ENCODE data around the gene PMS1. TPM values are rescaled to one million over a fixed set of nuclear protein-coding genes. Genes with fewer than 3 reads are reported as not detected.
"Not testable (repeated sequence)": the region's sequence is repeated elsewhere in the genome, so short reads cannot be mapped to it uniquely, and the experiment has no call there.

PMS1 gene
- total RNA-seq, 3 donors from 2014 or later (not counting 1 experiment from before 2014, with no cell fraction given), result 28.9 to 32.3 (median 29.1) TPM

GRCh38 chr2:189879716-189880081 lies 95.4 kb downstream of the PMS1 start:
- intact Hi-C loops (cut with micrococcal nuclease), result no loop called here
- peaks cover 2% of the 10 kb centered on the region in 2 donors for H3K9me3 Mint-ChIP-seq

GRCh38 chr2:189880429-189880828 lies 96.2 kb downstream of the PMS1 start:
- Histone ChIP-seq H3K4me3 (ENCODE audit: low read length) (no peak overlapping the region), H3K36me3 (ENCODE audit: control insufficient read depth, insufficient read depth, low read length) (peaks cover 2% of the 10 kb centered on the region), H3K27me3 (ENCODE audit: control insufficient read depth, insufficient read depth, low read length) (no peaks in the 10 kb centered on the region), H3K4me1 (ENCODE audit: control insufficient read depth, insufficient read depth, low read length) (no peaks in the 10 kb centered on the region), H3K27ac (ENCODE audit: low read length) (no peak overlapping the region), H3K9me3 (ENCODE audit: control insufficient read depth, insufficient read depth, low read length) (no peaks in the 10 kb centered on the region)
- H3K27me3 Mint-ChIP-seq (ENCODE audit: low read depth in 2 of 2), result peaks cover 0 to 11% of the 10 kb centered on the region in 2 donors
- TF ChIP-seq CTCF (IDR thresholded peaks at IDR 0.05), result no peak
- H3K4me1 Mint-ChIP-seq, result peaks cover 0 to 1% of the 10 kb centered on the region in 2 donors
- DNase-seq, result no peak
- intact Hi-C loops (cut with micrococcal nuclease), result no loop called here
- no peak overlapping the region for H3K27ac Mint-ChIP-seq
- H3K9me3 Mint-ChIP-seq, result no peaks in the 10 kb centered on the region
- 91% methylated on average over 2 of the region's 2 CpGs for WGBS (ENCODE audit: insufficient coverage)
- H3K36me3 Mint-ChIP-seq, result no peaks in the 10 kb centered on the region
- no peak overlapping the region for H3K4me3 Mint-ChIP-seq
- ATAC-seq, result no peak

More at GRCh38 chr2:189879716-189880081, 95.4 kb downstream of the PMS1 start:
- H3K4me1 Mint-ChIP-seq, result peaks cover 7 to 8% of the 10 kb centered on the region in 2 donors
- Histone ChIP-seq H3K4me1 (ENCODE audit: control insufficient read depth, insufficient read depth, low read length) (no peaks in the 10 kb centered on the region), H3K27me3 (ENCODE audit: control insufficient read depth, insufficient read depth, low read length) (no peaks in the 10 kb centered on the region), H3K4me3 (ENCODE audit: low read length) (no peak overlapping the region), H3K27ac (ENCODE audit: low read length) (no peak overlapping the region), H3K9me3 (ENCODE audit: control insufficient read depth, insufficient read depth, low read length) (no peaks in the 10 kb centered on the region), H3K36me3 (ENCODE audit: control insufficient read depth, insufficient read depth, low read length) (peaks cover 2% of the 10 kb centered on the region)
- no peak for DNase-seq
- ATAC-seq, result no peak
- H3K27ac Mint-ChIP-seq, result no peak overlapping the region
- no peak overlapping the region for H3K4me3 Mint-ChIP-seq
- no peak for TF ChIP-seq CTCF (IDR thresholded peaks at IDR 0.05)
- no peaks in the 10 kb centered on the region for H3K36me3 Mint-ChIP-seq
- H3K27me3 Mint-ChIP-seq (ENCODE audit: low read depth in 2 of 2), result peaks cover 0 to 4% of the 10 kb centered on the region in 2 donors
- 95% methylated on average over 8 of the region's 8 CpGs for WGBS (ENCODE audit: insufficient coverage)

GRCh38 chr2:189880832-189881492 lies 96.7 kb downstream of the PMS1 start:
- no peak overlapping the region for H3K27ac ChIP-seq (ENCODE audit: low read length)
- H3K27me3 ChIP-seq (ENCODE audit: control insufficient read depth, insufficient read depth, low read length), result no peaks in the 10 kb centered on the region
- WGBS (ENCODE audit: insufficient coverage), result 98% methylated on average over 5 of the region's 5 CpGs
- Mint-ChIP-seq H3K36me3 (no peaks in the 10 kb centered on the region), H3K27ac (no peak overlapping the region), H3K4me3 (no peak overlapping the region), H3K4me1 (no peaks in the 10 kb centered on the region), H3K9me3 (no peaks in the 10 kb centered on the region), H3K27me3 (ENCODE audit: low read depth in 2 of 2) (peaks cover 0 to 11% of the 10 kb centered on the region in 2 donors)
- DNase-seq (no peak), ATAC-seq (no peak)
- intact Hi-C loops (cut with micrococcal nuclease), result no loop called here
- no peaks in the 10 kb centered on the region for H3K9me3 ChIP-seq (ENCODE audit: control insufficient read depth, insufficient read depth, low read length)
- H3K4me1 ChIP-seq (ENCODE audit: control insufficient read depth, insufficient read depth, low read length), result no peaks in the 10 kb centered on the region
- no peak overlapping the region for H3K4me3 ChIP-seq (ENCODE audit: low read length)
- no peak for TF ChIP-seq CTCF (IDR thresholded peaks at IDR 0.05)
- H3K36me3 ChIP-seq (ENCODE audit: control insufficient read depth, insufficient read depth, low read length), result peaks cover 2% of the 10 kb centered on the region

- 71% methylated on average over 1 of the region's 2 CpGs for WGBS (ENCODE audit: insufficient coverage)
- Histone ChIP-seq H3K4me3 (ENCODE audit: low read length) (no peak overlapping the region), H3K4me1 (ENCODE audit: control insufficient read depth, insufficient read depth, low read length) (no peaks in the 10 kb centered on the region), H3K36me3 (ENCODE audit: control insufficient read depth, insufficient read depth, low read length) (no peaks in the 10 kb centered on the region), H3K27me3 (ENCODE audit: control insufficient read depth, insufficient read depth, low read length) (no peaks in the 10 kb centered on the region), H3K9me3 (ENCODE audit: control insufficient read depth, insufficient read depth, low read length) (no peaks in the 10 kb centered on the region), H3K27ac (ENCODE audit: low read length) (no peak overlapping the region)
- no peak overlapping the region for H3K27ac Mint-ChIP-seq
- no peak for TF ChIP-seq CTCF (IDR thresholded peaks at IDR 0.05)
- H3K27me3 Mint-ChIP-seq (ENCODE audit: low read depth in 2 of 2), result peaks cover 3 to 18% of the 10 kb centered on the region in 2 donors
- no peaks in the 10 kb centered on the region for H3K36me3 Mint-ChIP-seq
- no peak overlapping the region for H3K4me3 Mint-ChIP-seq
- ATAC-seq (no peak), DNase-seq (no peak)
- H3K9me3 Mint-ChIP-seq, result peaks cover 3 to 4% of the 10 kb centered on the region in 2 donors
- intact Hi-C loops (cut with micrococcal nuclease), result no loop called here
- no peaks in the 10 kb centered on the region for H3K4me1 Mint-ChIP-seq
Observed at GRCh38 chr2:189885368-189885767, 101.1 kb downstream of the PMS1 start.

- H3K4me1 ChIP-seq (ENCODE audit: control insufficient read depth, insufficient read depth, low read length); H3K27me3 Mint-ChIP-seq (ENCODE audit: low read depth in 2 of 2); H3K4me3 ChIP-seq (ENCODE audit: low read length); H3K36me3 Mint-ChIP-seq; intact Hi-C loops (cut with micrococcal nuclease); H3K4me3 Mint-ChIP-seq; H3K4me1 Mint-ChIP-seq; H3K27me3 ChIP-seq (ENCODE audit: control insufficient read depth, insufficient read depth, low read length); H3K9me3 Mint-ChIP-seq; H3K27ac ChIP-seq (ENCODE audit: low read length); H3K36me3 ChIP-seq (ENCODE audit: control insufficient read depth, insufficient read depth, low read length); ATAC-seq; H3K9me3 ChIP-seq (ENCODE audit: control insufficient read depth, insufficient read depth, low read length); DNase-seq; H3K27ac Mint-ChIP-seq: not testable (repeated sequence)
- 84% methylated on average over 7 of the region's 7 CpGs for WGBS (ENCODE audit: insufficient coverage)
Observed at GRCh38 chr2:189892546-189893294, 108.5 kb downstream of the PMS1 start.
